Large intestine (tissue), 3 donors: ENCODE measurements around the gene SLC12A4. TPM values are rescaled to one million over a fixed set of nuclear protein-coding genes. Genes with fewer than 3 reads are reported as not detected.
"Not testable (repeated sequence)": the region's sequence is repeated elsewhere in the genome, so short reads cannot be mapped to it uniquely, and the experiment has no call there.

Experiments used
- DNase-seq, 2 donors: peaks; one replicate each; pipeline versions ENCODE4 v3.0.0 to v3.0.0-alpha.2; 2013
- H3K27ac ChIP-seq: one replicate; pipeline ENCODE4 v1.5.1; 2013; ENCODE audit warnings: low read length
- H3K27me3 ChIP-seq: 2 replicates; pipeline ENCODE4 v1.6.1; 2013; ENCODE audit warnings: low read length; ENCODE audit not compliant: control insufficient read depth, insufficient read depth
- H3K36me3 ChIP-seq: 2 replicates; pipeline ENCODE4 v1.6.1; 2013; ENCODE audit warnings: low read length; ENCODE audit not compliant: control insufficient read depth, insufficient read depth
- H3K4me1 ChIP-seq: one replicate; pipeline ENCODE4 v1.6.1; 2013; ENCODE audit warnings: low read length; ENCODE audit not compliant: control insufficient read depth, insufficient read depth
- H3K4me3 ChIP-seq: one replicate; pipeline ENCODE4 v1.5.1; 2013; ENCODE audit warnings: low read length
- H3K9me3 ChIP-seq: one replicate; pipeline ENCODE4 v1.6.1; 2013; ENCODE audit warnings: mild to moderate bottlenecking, low read depth, low read length, moderate library complexity; ENCODE audit not compliant: control insufficient read depth
- WGBS: methylation state at CpG from one replicate; pipeline ENCODE4 v1.1.5; 2013; ENCODE audit warnings: low lambda C conversion rate; ENCODE audit not compliant: insufficient coverage; 5-methylcytosine and 5-hydroxymethylcytosine counted together
- polyA plus RNA-seq: library from polyadenylated mRNA; unstranded; fragments of 120-200 nt; gene quantifications from one replicate; pipeline ENCODE4 v1.2.1, GENCODE V29; 2013

Gene SLC12A4
- polyA plus RNA-seq, 1 donor, result 25.5 TPM

DNA sequence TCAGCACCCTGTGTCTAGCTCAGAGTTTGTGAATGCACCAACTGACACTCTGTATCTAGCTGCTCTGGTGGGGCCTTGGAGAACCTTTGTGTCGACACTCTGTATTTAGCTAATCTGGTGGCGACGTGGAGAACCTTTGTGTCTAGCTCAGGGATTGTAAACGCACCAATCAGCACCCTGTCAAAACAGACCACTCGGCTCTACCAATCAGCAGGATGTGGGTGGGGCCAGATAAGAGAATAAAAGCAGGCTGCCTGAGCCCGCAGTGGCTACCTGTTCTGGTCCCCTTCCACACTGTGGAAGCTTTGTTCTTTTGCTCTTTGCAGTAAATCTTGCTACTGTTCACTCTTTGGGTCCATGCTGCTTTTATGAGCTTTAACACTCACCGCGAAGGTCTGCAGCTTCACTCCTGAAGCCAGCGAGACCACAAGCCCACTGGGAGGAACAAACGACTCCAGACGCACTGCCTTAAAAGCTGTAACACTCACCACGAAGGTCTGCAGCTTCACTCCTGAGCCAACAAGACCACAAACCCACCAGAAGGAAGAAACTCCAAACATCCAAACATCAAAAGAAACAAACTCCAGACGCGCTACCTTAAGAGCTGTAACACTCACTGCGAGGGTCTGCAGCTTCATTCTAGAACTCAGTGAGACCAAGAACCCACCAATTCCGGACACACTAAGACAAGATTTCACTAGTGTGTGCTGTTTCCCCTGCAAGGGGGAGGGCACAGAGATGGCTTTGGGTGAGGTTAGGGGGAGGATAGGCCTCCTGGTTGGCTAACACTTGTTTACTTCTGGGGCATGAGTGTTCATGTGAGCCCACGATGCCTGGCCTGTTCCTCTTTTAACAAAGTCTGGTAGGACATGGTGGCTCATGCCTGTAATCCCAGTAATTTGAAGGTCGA is 30.6 kb upstream of the SLC12A4 start, which contains the start of gene DPEP2:
TSS of gene DPEP2 (minus strand) at position 706 of the 910 bp plus-strand sequence. CDS start 6,272 bp downstream, outside the sequence.
- not testable (repeated sequence) for DNase-seq

DNA sequence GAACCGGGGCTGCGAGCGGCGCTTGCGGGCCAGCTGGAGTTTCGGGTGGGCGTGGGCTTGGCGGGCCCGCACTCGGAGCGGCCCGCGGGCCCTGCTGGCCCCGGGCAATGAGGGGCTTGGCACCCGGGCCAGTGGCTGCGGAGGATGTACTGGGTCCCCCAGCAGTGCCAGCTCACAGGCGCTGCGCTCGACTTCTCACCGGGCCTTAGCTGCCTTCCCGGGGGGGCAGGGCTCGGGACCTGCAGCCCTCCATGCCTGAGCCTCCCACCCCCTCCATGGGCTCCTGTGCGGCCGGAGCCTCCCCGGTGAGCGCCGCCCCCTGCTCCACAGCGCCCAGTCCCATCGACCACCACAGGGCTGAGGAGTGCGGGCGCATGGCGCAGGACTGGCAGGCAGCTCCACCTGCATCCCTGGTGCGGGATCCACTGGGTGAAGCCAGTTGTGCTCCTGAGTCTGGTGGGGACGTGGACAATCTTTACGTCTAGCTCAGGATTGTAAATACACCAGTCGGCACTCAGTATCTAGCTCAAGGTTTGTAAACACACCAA is 29.9 kb upstream of the SLC12A4 start:
- no CpG with 5 or more reads among the region's 36 CpGs for WGBS
- H3K36me3 ChIP-seq, H3K9me3 ChIP-seq, H3K4me1 ChIP-seq, H3K4me3 ChIP-seq, DNase-seq, H3K27me3 ChIP-seq, H3K27ac ChIP-seq: not testable (repeated sequence)

More for the DNA sequence above, 30.6 kb upstream of the SLC12A4 start, which contains the start of gene DPEP2:
- not testable (repeated sequence) for H3K4me1 ChIP-seq, H3K27me3 ChIP-seq, H3K4me3 ChIP-seq, H3K27ac ChIP-seq, H3K36me3 ChIP-seq, H3K9me3 ChIP-seq
- WGBS, result no CpG with 5 or more reads among the region's 18 CpGs

DNA sequence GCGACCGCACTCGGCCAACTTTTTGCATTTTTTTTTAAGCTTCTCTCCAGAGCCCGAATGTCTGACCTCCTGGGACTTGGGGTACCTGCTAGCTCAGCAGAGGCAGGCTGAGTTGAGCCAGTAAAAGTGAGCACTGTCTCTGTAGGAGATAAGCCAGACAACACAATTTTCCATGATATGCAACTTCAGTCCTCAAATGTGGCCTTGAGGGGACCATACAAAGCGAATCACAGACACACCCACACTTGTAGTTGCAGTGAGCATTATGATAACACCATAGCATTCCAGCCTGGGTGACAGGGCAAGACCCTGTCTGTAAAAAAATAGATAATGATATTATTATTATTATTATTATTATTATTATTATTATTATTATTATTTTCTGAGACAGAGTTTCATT is 28.2 kb upstream of the SLC12A4 start:
- H3K4me3 ChIP-seq, result no peak overlapping the region
- no peaks in the 10 kb centered on the region for H3K27me3 ChIP-seq
- H3K36me3 ChIP-seq, result no peaks in the 10 kb centered on the region
- no peaks in the 10 kb centered on the region for H3K9me3 ChIP-seq
- 80% methylated on average over 1 of the region's 5 CpGs for whole genome bisulfite sequencing
- no peak overlapping the region for H3K27ac ChIP-seq
- DNase-seq, result no peak
- peaks cover 7% of the 10 kb centered on the region for H3K4me1 ChIP-seq

DNA sequence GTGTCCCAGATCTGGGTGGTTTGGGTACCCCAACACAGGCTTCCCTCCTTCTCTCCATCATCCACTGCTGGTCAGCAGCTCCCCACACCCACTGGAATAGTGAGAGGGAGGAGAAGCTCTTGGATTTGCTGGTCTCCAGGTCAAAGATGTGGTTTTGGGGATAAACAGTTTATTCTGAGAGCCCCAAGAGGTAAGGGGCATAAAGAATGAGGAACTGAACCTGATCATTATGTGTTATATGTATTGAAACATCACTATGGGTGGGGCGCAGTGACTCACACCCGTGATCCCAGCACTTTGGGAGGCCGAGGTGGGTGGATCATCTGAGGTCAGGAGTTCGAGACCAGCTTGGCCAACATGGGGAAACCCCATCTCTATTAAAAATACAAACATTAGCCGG is 27.0 kb upstream of the SLC12A4 start:
- H3K4me1 ChIP-seq, result peaks cover 7% of the 10 kb centered on the region
- no peaks in the 10 kb centered on the region for H3K9me3 ChIP-seq
- H3K27me3 ChIP-seq, result no peaks in the 10 kb centered on the region
- H3K4me3 ChIP-seq, result no peak overlapping the region
- no peak for DNase-seq
- no CpG with 5 or more reads among the region's 5 CpGs for WGBS
- H3K36me3 ChIP-seq, result no peaks in the 10 kb centered on the region
- no peak overlapping the region for H3K27ac ChIP-seq

- not testable (repeated sequence) for H3K36me3 ChIP-seq, DNase-seq, H3K4me1 ChIP-seq, H3K9me3 ChIP-seq, H3K4me3 ChIP-seq, H3K27me3 ChIP-seq, H3K27ac ChIP-seq
- no CpG with 5 or more reads among the region's 6 CpGs for WGBS
Observed at GRCh38 chr16:67994040-67994408, 25.6 kb upstream of the SLC12A4 start.

GRCh38 chr16:67993207-67994039 is 25.0 kb upstream of the SLC12A4 start:
- DNase-seq, result peak; percentile 55 to 74
- no CpG with 5 or more reads among the region's 39 CpGs for WGBS
- Histone ChIP-seq H3K4me1 (peaks cover 7% of the 10 kb centered on the region), H3K4me3 (peak overlapping the region; percentile 23), H3K27ac (no peak overlapping the region), H3K9me3 (no peaks in the 10 kb centered on the region), H3K36me3 (no peaks in the 10 kb centered on the region), H3K27me3 (no peaks in the 10 kb centered on the region)

- H3K4me1 ChIP-seq, result peaks cover 7% of the 10 kb centered on the region
- no CpG with 5 or more reads among the region's 20 CpGs for WGBS
- H3K36me3 ChIP-seq, result no peaks in the 10 kb centered on the region
- no peaks in the 10 kb centered on the region for H3K27me3 ChIP-seq
- H3K9me3 ChIP-seq, result no peaks in the 10 kb centered on the region
- H3K4me3 ChIP-seq, result no peak overlapping the region
- no peak for DNase-seq
- H3K27ac ChIP-seq, result no peak overlapping the region
Observed at GRCh38 chr16:67992661-67993206, 24.3 kb upstream of the SLC12A4 start.

- H3K27ac ChIP-seq, result no peak overlapping the region
- H3K27me3 ChIP-seq, result no peaks in the 10 kb centered on the region
- H3K36me3 ChIP-seq, result no peaks in the 10 kb centered on the region
- H3K4me3 ChIP-seq, result no peak overlapping the region
- no peak for DNase-seq
- H3K9me3 ChIP-seq, result no peaks in the 10 kb centered on the region
- H3K4me1 ChIP-seq, result peaks cover 7% of the 10 kb centered on the region
- no CpG with 5 or more reads among the region's 6 CpGs for WGBS
Observed at GRCh38 chr16:67990018-67990386, 21.6 kb upstream of the SLC12A4 start.

GRCh38 chr16:67989322-67990017 is 21.0 kb upstream of the SLC12A4 start:
- no peaks in the 10 kb centered on the region for H3K27me3 ChIP-seq
- DNase-seq, result no peak
- peaks cover 7% of the 10 kb centered on the region for H3K4me1 ChIP-seq
- H3K4me3 ChIP-seq, result no peak overlapping the region
- no peaks in the 10 kb centered on the region for H3K9me3 ChIP-seq
- WGBS, result no CpG with 5 or more reads among the region's 8 CpGs
- no peaks in the 10 kb centered on the region for H3K36me3 ChIP-seq
- H3K27ac ChIP-seq, result no peak overlapping the region

DNA sequence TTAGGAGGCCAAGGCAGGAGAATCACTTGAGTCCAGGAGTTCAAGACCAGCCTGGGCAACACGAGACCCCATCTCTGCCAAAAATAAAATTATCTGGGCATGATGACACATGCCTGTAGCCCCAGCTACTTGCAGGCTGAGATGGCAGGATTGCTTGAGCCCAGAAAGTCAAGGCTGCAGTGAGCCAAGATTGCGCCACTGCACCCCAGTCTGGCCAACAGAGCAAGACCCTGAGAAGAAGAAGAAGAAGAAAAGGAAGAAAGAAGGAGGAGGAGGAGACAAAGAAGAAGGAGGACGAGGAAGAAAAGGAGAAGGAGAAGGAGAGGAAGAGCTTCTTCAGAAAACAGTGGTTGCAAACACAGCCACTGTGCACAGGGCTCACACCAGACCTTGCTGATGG is 20.2 kb upstream of the SLC12A4 start:
- no peak overlapping the region for H3K4me3 ChIP-seq
- H3K27me3 ChIP-seq, result no peaks in the 10 kb centered on the region
- DNase-seq, result no peak
- H3K4me1 ChIP-seq, result peaks cover 6% of the 10 kb centered on the region
- no peaks in the 10 kb centered on the region for H3K9me3 ChIP-seq
- 96% methylated on average over 2 of the region's 3 CpGs for WGBS
- H3K36me3 ChIP-seq, result no peaks in the 10 kb centered on the region
- no peak overlapping the region for H3K27ac ChIP-seq
